Epithelial cell of esophagus (primary cell): ENCODE measurements around the gene EHD1.

Source experiments
- DNase-seq: peaks from one replicate; pipeline ENCODE4 v3.0.0; 2010; ENCODE audit warnings: low read depth
- H3K4me3 ChIP-seq: 2 replicates; pipeline ENCODE4 v1.5.1; 2011; ENCODE audit warnings: mild to moderate bottlenecking, low read length, control low read depth
- TF ChIP-seq, protein P1 (sequence below): IDR thresholded peaks from 2 replicates; pipeline ENCODE4 v1.5.1; 2011; ENCODE audit warnings: low read depth, mild to moderate bottlenecking, low read length, control low read depth, inconsistent platforms; ENCODE audit not compliant: insufficient read depth; ENCODE audit errors: missing control alignments

EHD1 gene

GRCh38 chr11:64878494-64879243 is at the start of gene EHD1:
EHD1 (minus strand) TSS chr11:64878621; CDS start chr11:64878464, 157 bp downstream.
- peak; percentile 98 for DNase-seq
- TF ChIP-seq, protein P1, sequence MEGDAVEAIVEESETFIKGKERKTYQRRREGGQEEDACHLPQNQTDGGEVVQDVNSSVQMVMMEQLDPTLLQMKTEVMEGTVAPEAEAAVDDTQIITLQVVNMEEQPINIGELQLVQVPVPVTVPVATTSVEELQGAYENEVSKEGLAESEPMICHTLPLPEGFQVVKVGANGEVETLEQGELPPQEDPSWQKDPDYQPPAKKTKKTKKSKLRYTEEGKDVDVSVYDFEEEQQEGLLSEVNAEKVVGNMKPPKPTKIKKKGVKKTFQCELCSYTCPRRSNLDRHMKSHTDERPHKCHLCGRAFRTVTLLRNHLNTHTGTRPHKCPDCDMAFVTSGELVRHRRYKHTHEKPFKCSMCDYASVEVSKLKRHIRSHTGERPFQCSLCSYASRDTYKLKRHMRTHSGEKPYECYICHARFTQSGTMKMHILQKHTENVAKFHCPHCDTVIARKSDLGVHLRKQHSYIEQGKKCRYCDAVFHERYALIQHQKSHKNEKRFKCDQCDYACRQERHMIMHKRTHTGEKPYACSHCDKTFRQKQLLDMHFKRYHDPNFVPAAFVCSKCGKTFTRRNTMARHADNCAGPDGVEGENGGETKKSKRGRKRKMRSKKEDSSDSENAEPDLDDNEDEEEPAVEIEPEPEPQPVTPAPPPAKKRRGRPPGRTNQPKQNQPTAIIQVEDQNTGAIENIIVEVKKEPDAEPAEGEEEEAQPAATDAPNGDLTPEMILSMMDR, result peak; percentile 41
- H3K4me3 ChIP-seq, result peak within 1 kb of the TSS; percentile 84

DNA sequence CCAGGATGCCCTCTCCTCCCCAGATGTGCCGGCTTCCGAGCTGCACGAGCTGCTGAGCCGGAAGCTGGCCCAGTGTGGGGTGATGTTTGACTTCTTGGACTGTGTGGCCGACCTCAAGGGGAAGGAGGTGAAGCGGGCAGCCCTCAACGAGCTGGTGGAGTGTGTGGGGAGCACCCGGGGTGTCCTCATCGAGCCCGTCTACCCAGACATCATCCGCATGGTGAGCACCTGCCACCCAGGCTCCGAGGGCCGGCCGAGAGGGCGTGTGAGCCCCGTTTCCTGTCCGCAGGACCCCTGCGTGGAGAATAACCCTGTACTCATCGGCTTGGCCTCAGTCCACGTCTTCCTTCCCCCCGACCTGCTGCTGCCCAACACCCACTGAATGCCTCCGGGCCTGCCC is 48.3 kb upstream of the EHD1 start:
- H3K4me3 ChIP-seq, result no peak overlapping the region
- DNase-seq, result no peak

DNA sequence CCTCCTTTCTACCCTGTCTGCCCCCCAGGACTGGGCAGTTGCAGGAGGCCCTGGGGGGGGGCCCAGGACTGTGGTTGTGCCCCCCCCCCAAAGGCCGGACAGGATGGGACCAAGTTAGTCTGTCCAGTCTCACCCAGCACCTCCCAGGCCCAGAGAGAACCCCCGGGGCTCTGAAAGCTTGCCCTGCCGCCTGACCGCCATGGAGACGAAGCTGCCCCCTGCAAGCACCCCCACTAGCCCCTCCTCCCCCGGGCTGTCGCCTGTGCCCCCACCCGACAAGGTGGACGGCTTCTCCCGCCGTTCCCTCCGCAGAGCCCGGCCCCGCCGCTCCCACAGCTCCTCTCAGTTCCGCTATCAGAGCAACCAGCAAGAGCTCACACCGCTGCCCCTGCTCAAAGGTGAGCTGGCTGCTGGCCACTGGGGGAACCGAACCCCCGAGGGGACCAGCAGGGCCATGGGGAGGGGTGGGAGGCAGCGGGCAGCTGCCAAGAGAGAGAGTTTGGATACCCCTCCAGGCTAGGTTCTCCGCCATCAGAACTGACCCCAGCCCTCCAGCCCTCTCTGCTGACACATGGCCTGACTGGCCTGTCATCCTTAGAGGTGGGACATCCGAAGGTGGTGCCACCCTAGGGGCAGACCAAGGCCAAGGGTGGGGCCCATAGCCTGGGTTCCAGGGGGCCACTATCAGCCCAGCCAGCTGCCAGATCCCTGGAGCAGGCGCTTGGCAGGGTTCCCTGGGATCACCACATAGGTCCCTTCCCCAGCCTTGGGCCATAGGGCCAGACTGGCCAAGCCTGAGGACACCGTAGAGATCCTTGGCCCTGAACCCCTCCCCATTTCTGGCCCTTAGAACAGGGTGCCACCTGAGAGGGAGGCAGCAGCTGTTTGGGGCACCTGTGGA is 47.4 kb upstream of the EHD1 start:
- DNase-seq, result no peak
- TF ChIP-seq, protein P1, result no peak
- H3K4me3 ChIP-seq, result peak overlapping the region; percentile 79

More for the DNA sequence above, 48.3 kb upstream of the EHD1 start:
- TF ChIP-seq, protein P1, result no peak

DNA sequence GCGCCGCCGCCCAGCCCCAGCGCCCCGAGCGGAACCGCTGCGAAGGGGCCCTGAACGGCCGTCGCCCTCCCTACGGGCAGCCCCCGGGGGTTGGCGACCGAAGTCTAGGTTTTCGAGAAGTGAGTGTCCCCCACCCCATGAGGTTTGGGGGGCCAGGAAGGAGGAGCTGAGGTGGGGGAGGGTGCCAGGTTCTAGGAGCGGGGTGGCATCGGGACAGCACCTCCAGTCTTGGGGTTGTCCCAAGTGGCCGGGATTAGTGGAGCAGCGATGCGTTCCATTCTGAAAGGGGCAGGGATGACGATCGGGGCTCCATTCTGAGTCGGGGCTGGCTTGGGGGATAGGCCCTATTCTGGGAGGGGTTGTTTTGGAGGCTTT is 46.5 kb upstream of the EHD1 start:
- peak; percentile 10 for DNase-seq
- H3K4me3 ChIP-seq, result peak overlapping the region; percentile 79
- TF ChIP-seq, protein P1, result no peak

DNA sequence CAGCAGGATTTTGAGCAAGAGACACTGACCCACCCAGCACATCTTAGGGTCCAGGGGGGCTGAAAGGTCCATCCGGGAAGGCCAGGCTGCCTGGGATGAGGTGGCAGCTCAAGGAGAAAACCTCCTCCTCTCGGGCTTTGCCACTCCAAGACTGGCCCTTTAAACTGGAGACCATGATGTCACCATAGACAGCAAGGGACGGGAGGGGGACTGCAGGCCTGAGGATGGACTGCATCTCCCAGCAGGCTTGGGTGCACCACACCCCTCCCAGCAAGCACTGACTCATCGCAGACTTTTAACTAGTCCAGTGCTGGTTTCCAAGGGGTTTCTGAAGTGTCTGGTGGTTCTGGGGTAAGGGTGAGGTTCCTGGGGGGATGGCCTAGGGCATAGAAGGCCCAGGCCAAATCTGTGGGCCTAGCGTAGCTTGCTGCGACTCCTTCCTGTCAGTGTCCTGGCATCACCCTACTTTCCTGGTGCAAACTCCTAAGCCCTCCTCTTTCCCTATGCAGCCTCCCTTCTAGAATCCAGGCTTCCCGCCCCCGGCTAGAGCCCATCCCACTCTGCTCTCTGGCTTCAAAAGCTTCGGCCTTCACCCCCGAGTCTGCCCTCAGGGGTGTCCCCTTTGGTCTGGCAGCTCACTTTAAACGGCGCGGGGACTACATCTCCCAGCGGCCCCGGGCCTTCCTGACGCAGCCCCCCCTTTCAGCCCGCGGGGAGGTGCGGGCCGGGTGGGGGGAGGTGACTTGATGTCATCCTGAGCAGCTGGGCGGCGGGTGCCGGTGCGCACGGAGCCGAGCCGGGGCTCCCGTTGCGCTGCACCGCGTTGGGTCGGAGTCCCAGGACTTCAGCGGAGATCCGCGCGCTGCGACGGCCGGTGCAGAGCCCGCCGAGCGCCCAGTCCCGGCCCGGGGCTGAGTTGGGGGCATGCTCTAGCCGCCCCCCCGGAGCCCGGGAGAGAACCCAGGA is 45.8 kb upstream of the EHD1 start, which contains the start of gene PPP2R5B:
PPP2R5B (plus strand) TSS at position 746 of the 966 bp plus-strand sequence. CDS start 1,046 bp downstream, outside the sequence.
- peak; percentile 95 for DNase-seq
- TF ChIP-seq, protein P1, result no peak
- peak within 1 kb of the TSS; percentile 79 for H3K4me3 ChIP-seq

- TF ChIP-seq, protein P1, result no peak
- DNase-seq, result no peak
- no peak overlapping the region for H3K4me3 ChIP-seq
These were observed 44.8 kb upstream of the EHD1 start for GRCh38 chr11:64923151-64923661.
